HG03354 (cell line): ENCODE data around the gene COL24A1.
"Not testable (repeated sequence)": the region's sequence is repeated elsewhere in the genome, so short reads cannot be mapped to it uniquely, and the experiment has no call there.

ENCODE experiments used
- ATAC-seq: cut with Tn5 transposase; IDR thresholded peaks from one replicate; pipeline ENCODE4 v1.9.1; 2021; ENCODE audit warnings: mild to moderate bottlenecking; ENCODE audit not compliant: unreplicated experiment, poor library complexity, severe bottlenecking

COL24A1 gene

GRCh38 chr1:86016076-86016759, 140.4 kb downstream of the COL24A1 start:
- ATAC-seq, result peak; percentile 73

GRCh38 chr1:86015375-86015774, 141.2 kb downstream of the COL24A1 start:
- ATAC-seq, result no peak

DNA sequence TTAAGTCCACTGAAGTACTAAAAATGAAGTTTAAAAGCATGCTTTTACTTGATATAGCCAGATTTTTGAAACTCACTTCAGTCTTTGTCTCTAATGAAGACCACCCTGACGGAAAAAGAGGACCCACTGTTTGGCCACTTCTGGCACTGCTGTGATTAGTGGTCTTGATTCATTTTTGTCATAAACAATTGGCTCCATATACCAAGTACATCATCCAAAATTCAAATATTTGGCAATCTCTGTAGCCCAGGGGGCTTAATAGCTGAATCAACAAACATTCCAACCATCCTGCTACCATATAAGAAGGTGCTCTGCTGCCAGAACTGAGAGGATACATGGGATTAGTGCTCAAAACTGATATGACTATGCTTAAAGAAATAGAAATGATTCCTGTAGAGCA, 156.0 kb downstream of the COL24A1 start:
- no peak for ATAC-seq

DNA sequence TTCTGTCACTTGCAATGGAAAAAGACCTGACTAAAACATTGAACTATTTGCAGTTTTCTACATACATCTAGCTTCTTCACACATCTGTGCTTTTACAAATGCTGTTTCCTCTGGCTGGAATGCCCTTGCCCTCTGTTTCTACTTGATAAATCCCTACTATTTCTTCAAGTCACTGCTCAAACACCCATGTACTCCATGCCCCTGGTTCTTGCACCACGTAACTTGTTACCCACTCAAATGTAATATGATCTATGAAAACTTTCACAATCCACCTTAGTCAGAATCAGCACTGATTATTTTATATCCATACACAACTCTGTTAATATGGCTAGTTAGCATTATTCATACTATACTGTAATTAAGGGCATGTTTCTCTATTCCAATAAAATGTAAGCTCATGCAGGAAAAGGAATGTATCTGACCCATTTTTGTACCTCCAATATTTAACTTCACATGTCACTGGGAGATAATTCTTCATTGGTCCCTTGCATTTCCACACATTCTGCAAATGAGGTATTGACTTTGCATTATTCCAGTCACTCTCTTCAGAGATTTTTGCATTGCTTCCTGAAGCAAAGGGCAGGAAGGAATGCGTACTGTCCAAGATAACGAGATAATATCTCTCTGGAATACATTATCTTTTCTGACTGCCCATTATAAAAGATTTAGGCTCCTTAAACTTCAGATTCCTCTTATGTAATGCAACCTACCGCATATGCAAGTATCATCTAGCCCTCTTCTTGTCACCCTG, 158.3 kb downstream of the COL24A1 start:
- no peak for ATAC-seq

DNA sequence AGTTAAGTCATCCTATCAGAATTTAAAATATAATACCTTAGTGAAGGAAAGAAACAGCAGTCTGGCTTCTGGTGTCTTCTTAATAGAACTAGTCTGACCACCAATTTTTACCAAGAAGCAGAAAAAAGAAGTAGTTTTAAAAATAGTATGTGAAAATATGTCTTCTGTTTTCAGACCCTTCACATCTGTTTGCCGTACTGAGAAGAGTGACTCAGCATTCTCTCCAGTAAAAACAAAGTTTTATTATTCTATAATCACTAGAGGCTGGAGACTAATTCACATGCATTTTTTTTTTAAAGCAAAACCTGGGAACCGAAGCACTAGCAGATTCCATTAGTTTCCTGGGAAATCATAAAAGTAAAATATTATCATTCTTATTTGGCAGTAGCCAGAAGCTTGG, 163.8 kb downstream of the COL24A1 start:
- peak; percentile 67 for ATAC-seq

DNA sequence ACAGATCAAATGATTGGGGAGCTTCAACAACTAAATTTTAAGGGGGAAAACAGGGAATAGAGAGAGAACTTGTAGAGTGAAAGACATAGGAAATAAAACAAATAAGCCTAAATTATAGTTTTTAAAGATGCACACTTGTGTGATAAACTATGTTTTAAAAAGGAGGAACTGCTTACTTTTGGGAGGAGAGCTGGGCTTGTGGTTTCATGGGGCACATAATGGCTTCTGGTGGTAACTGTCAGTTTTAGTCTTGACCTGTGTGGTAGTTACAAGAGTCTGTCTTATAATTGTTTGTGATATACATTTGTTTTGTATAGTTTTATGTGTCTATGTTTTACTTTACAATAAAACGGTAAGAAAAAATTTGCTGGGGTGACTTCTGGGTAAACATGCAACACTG, 165.3 kb downstream of the COL24A1 start:
- ATAC-seq, result peak; percentile 43

DNA sequence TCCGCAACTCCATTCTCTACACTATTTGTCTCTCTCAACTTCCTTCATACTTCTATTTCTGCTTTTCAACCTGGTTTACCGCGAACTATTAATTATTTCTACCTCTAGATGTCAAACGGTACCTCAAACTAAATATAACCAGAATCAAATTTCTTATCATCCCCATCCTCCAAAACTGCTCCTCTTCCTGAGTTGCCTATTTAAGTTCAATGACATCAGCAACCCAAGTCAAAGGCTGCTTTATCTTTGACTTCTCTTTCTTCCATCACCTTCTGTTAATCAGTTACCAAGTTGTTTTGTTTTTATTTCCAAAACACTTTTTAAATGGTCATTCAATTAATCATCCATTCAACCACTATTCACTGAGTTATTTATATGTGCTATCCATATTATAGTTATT, 171.9 kb downstream of the COL24A1 start:
- ATAC-seq, result no peak

GRCh38 chr1:85983316-85983715, 173.3 kb downstream of the COL24A1 start:
- no peak for ATAC-seq

DNA sequence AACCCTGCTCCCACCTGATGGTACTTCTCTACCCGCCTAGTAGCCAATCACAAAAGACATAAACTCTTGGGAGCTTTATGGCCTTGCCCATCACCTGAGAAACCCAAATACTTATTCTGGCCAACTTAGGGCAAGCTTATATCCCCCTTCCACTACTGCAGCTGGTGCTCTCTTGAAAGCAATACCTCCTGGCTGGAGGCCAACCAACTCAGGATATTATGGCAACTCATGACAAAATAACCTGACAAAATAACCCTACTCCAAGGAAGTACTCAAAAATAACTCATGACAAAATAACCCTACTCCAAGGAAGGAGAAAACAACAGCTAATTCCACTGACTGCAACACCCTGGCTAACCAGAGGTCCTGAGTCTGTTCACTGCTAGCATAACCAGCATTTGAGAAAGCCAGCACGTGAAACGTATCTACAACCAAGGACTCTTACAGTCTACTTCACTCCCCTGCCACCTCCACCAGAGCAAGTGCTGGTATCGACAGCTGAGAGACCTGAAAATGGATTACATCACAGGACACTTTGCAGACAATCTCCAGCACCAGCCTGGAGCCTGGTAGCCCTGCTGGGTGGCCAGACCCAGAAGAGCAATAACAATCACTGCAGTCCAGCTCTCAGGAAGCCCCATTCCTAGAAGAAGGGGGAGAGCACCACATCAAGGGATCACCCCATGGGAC, 179.9 kb downstream of the COL24A1 start:
- ATAC-seq, result no peak

GRCh38 chr1:85975912-85976371, 180.6 kb downstream of the COL24A1 start:
- no peak for ATAC-seq

- ATAC-seq, result no peak
These were observed 194.1 kb downstream of the COL24A1 start for GRCh38 chr1:85962457-85962856.

GRCh38 chr1:85957760-85958159, 198.8 kb downstream of the COL24A1 start:
- ATAC-seq, result no peak

GRCh38 chr1:85955218-85955617, 201.4 kb downstream of the COL24A1 start:
- not testable (repeated sequence) for ATAC-seq

GRCh38 chr1:85952460-85952859, 204.1 kb downstream of the COL24A1 start:
- ATAC-seq, result no peak

GRCh38 chr1:85947186-85947585, 209.4 kb downstream of the COL24A1 start:
- ATAC-seq, result no peak

DNA sequence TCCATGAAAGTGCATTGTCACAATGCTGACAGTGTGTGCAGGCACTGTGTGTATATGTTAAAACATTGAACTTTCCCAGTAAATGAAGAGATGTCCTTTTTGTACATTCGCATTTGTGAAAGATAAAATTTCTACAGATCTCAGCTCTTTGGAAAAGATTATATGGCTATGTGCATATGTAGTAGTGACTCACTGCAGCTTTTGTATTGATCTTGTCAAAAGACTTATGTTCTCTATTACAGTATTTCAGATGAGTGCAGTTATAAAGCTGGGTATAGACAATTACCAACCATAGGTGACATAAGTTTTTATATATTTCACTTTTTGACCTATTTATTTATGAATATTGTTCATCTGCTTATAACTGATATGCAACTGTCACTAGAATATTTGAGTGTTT, 212.6 kb downstream of the COL24A1 start:
- no peak for ATAC-seq

GRCh38 chr1:85943526-85943925, 213.0 kb downstream of the COL24A1 start:
- no peak for ATAC-seq

DNA sequence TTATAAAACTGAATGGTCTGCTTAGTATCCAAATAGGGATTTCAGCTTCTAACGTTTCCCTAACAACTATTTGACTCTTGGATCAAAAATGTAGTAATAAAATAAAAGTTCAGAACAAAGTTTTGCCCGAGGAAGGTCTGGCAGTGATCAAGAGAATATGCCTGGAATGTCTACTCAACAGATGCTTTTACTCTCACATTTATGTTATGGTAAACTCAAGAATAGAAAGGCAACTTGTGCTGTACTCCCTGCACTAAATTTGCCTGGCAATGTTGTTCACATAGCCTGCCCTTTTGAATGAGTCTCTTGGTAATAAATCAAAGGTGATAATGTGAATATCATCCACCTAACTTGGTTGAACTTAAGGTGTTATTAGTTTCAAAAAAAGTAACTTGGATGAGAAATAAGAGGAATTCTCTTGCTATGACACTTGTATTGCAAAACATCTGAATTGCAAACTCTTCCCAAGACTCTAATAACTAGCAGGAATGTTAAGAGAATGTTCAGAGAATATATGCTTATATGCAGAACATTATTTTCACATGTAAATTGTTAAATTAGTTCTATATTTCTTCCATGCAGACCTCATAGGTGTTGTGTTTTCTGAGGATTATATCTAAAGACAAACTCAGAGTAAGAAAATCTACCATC, 215.8 kb downstream of the COL24A1 start:
- ATAC-seq, result no peak

GRCh38 chr1:85938829-85939228, 217.7 kb downstream of the COL24A1 start:
- no peak for ATAC-seq

DNA sequence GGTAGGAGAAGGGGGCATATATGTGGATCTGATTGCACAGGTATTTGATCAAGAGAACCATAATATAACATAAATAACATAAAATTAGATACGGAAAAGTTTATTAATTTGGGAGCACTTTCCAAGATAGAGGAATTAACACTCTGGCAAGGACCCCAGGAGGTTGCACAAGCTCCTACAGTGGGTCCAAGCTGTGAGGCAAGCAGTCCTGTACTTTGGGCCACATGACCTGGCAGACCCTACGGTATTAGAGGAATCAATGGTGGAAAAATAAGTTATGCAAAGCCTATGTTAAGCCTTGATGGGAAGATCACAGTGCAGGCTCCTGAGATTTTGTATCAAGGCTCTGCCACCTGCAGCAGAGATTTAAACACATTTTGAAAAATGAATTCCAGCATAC, 220.1 kb downstream of the COL24A1 start:
- no peak for ATAC-seq
